H1 (cell line): ENCODE results near the gene DNMT3L. TPM values are rescaled to one million over a fixed set of nuclear protein-coding genes. Genes with fewer than 3 reads are reported as not detected.

Source experiments
- CTCF ChIA-PET: fragments of 300-600 bp; sonication (Branson Sonifier 250); formaldehyde crosslinking; loops from one replicate; lab custom pipeline; 2021; ENCODE audit not compliant: partially characterized antibody; lab: Charles Lee
- POLR2A ChIA-PET: fragments of 300-600 bp; sonication (Branson Sonifier 250); formaldehyde crosslinking; loops from one replicate; lab custom pipeline; 2021; ENCODE audit warnings: inconsistent platforms; ENCODE audit not compliant: partially characterized antibody; lab: Charles Lee
- DNase-seq, 2 experiments: peaks; one replicate each; pipeline versions ENCODE4 v3.0.0 to v3.0.0-alpha.2; 2010 to 2022; ENCODE audit warnings: low spot score in 2 of 2, low read depth in 1 of 2, mixed read lengths in 1 of 2
- FAIRE-seq: peaks from 2 replicates; lab custom pipeline; 2011; peaks lifted over from hg19 to GRCh38; lab: Jason Lieb, UNC
- H2AFZ ChIP-seq: 2 replicates; pipeline ENCODE4 v1.8.1; 2012; ENCODE audit warnings: low read length, inconsistent platforms
- H2AK5ac ChIP-seq: 2 replicates; pipeline ENCODE4 v1.6.1; 2013; ENCODE audit warnings: low read depth, low read length
- H2BK120ac ChIP-seq: replicated peaks from 2 replicates; pipeline ENCODE3; 2013; ENCODE audit warnings: low read depth, low read length, inconsistent platforms
- H2BK12ac ChIP-seq: 2 replicates; pipeline ENCODE4 v1.6.1; 2013; ENCODE audit warnings: low read depth, low read length
- H2BK15ac ChIP-seq: 2 replicates; pipeline ENCODE4 v1.6.1; 2013; ENCODE audit warnings: low read length
- H2BK20ac ChIP-seq: 2 replicates; pipeline ENCODE4 v1.6.1; 2013; ENCODE audit warnings: low read length
- H2BK5ac ChIP-seq: 2 replicates; pipeline ENCODE4 v1.6.1; 2013; ENCODE audit warnings: low read depth, low read length
- H3K14ac ChIP-seq: 2 replicates; pipeline ENCODE4 v1.6.1; 2013; ENCODE audit warnings: inconsistent platforms; ENCODE audit not compliant: insufficient read length
- H3K18ac ChIP-seq: 2 replicates; pipeline ENCODE4 v1.6.1; 2013; ENCODE audit warnings: low read length; ENCODE audit errors: extremely low read depth
- H3K23ac ChIP-seq: 2 replicates; pipeline ENCODE4 v1.6.1; 2013; ENCODE audit warnings: inconsistent platforms; ENCODE audit not compliant: insufficient read length
- H3K23me2 ChIP-seq: 2 replicates; pipeline ENCODE4 v1.6.1; 2013; ENCODE audit warnings: low read depth, low read length
- H3K27ac ChIP-seq: 2 replicates; pipeline ENCODE4 v1.6.1; 2011; ENCODE audit warnings: low read depth, low read length, inconsistent platforms
- H3K27me3 ChIP-seq, 4 experiments: replicated peaks in 1 of 4; 1 replicate in 1 of 4; 2 replicates in 3 of 4; pipeline versions ENCODE4 v1.6.1 to v1.8.1; 2011 to 2013; ENCODE audit warnings: low read length in 3 of 4, mild to moderate bottlenecking in 3 of 4, inconsistent platforms in 2 of 4, mixed read lengths in 2 of 4, moderate library complexity in 1 of 4; ENCODE audit not compliant: control insufficient read depth in 3 of 4, insufficient read depth in 3 of 4; ENCODE audit errors: extremely low read depth in 1 of 4
- H3K36me3 ChIP-seq, 4 experiments: 2 replicates each; pipeline versions ENCODE4 v1.6.1 to v1.8.1; 2011 to 2013; ENCODE audit warnings: mild to moderate bottlenecking in 4 of 4, low read length in 3 of 4, moderate library complexity in 2 of 4, control low read depth in 1 of 4, inconsistent platforms in 1 of 4; ENCODE audit not compliant: insufficient read depth in 4 of 4, control insufficient read depth in 2 of 4
- H3K4ac ChIP-seq: replicated peaks from 2 replicates; pipeline ENCODE3; 2013; ENCODE audit warnings: low read length, low read depth, mixed read lengths, inconsistent platforms; ENCODE audit not compliant: insufficient read length
- H3K4me1 ChIP-seq, 4 experiments: replicated peaks in 1 of 4; 1 replicate in 1 of 4; 2 replicates in 3 of 4; pipeline versions ENCODE4 v1.6.1 to v1.8.1; 2011 to 2013; ENCODE audit warnings: low read length in 3 of 4, inconsistent platforms in 2 of 4, mixed read lengths in 1 of 4; ENCODE audit not compliant: insufficient read depth in 4 of 4, control insufficient read depth in 3 of 4
- H3K4me2 ChIP-seq, 2 experiments: 2 replicates each; pipeline versions ENCODE4 v1.6.1 to v1.8.1; 2011 to 2013; ENCODE audit warnings: low read depth in 2 of 2, low read length in 2 of 2, control low read depth in 1 of 2, inconsistent platforms in 1 of 2, mild to moderate bottlenecking in 1 of 2; ENCODE audit not compliant: insufficient read depth in 1 of 2
- H3K4me3 ChIP-seq, 4 experiments: fragments of 200-600, 300-600 bp in 1 of 4; sonication (generic), shearing (Covaris generic), sonication (Bioruptor Twin) in 1 of 4; 2 replicates each; pipeline versions ENCODE4 v1.5.1 to v1.8.1; 2011 to 2016; ENCODE audit warnings: low read length in 4 of 4, low read depth in 3 of 4, control low read depth in 2 of 4, inconsistent platforms in 2 of 4, mild to moderate bottlenecking in 2 of 4, mixed read lengths in 1 of 4, moderate library complexity in 1 of 4; ENCODE audit not compliant: insufficient read depth in 2 of 4; ENCODE audit errors: extremely low read depth in 1 of 4
- H3K56ac ChIP-seq: replicated peaks from 2 replicates; pipeline ENCODE3; 2013; ENCODE audit warnings: low read depth, mild to moderate bottlenecking, mixed read lengths, low read length, inconsistent platforms; ENCODE audit not compliant: insufficient read length
- H3K79me1 ChIP-seq: 2 replicates; pipeline ENCODE4 v1.6.1; 2013; ENCODE audit warnings: low read depth, low read length, control low read depth
- H3K79me2 ChIP-seq, 2 experiments: 2 replicates each; pipeline versions ENCODE4 v1.6.1 to v1.8.1; 2012 to 2013; ENCODE audit warnings: low read length in 2 of 2, mild to moderate bottlenecking in 2 of 2, inconsistent platforms in 1 of 2; ENCODE audit not compliant: insufficient read depth in 2 of 2, control insufficient read depth in 1 of 2
- H3K9ac ChIP-seq, 4 experiments: replicated peaks in 1 of 4; 1 replicate in 1 of 4; 2 replicates in 3 of 4; pipeline versions ENCODE4 v1.6.1 to v1.8.1; 2011 to 2013; ENCODE audit warnings: low read depth in 3 of 4, low read length in 3 of 4, control low read depth in 2 of 4, mild to moderate bottlenecking in 2 of 4, moderate library complexity in 2 of 4, inconsistent platforms in 1 of 4; ENCODE audit errors: extremely low read depth in 1 of 4
- H3K9me3 ChIP-seq, 2 experiments: 2 replicates each; pipeline versions ENCODE4 v1.6.1 to v1.8.1; 2012 to 2013; ENCODE audit warnings: mild to moderate bottlenecking in 2 of 2, moderate library complexity in 2 of 2, control low read depth in 1 of 2, inconsistent platforms in 1 of 2, low read depth in 1 of 2, low read length in 1 of 2, mixed read lengths in 1 of 2; ENCODE audit not compliant: insufficient read depth in 2 of 2
- H4K20me1 ChIP-seq, 2 experiments: replicated peaks in 1 of 2; 2 replicates each; pipeline versions ENCODE3 to v1.8.1; 2011 to 2013; ENCODE audit warnings: inconsistent platforms in 2 of 2, low read length in 2 of 2, mild to moderate bottlenecking in 1 of 2; ENCODE audit not compliant: insufficient read depth in 2 of 2, control insufficient read depth in 1 of 2
- H4K5ac ChIP-seq: 2 replicates; pipeline ENCODE4 v1.6.1; 2013; ENCODE audit warnings: low read length, low read depth, mixed read lengths, inconsistent platforms; ENCODE audit not compliant: insufficient read length
- H4K8ac ChIP-seq: 2 replicates; pipeline ENCODE4 v1.8.0; 2013; ENCODE audit warnings: mild to moderate bottlenecking, moderate library complexity, low read length, inconsistent platforms; ENCODE audit not compliant: insufficient read depth; ENCODE audit errors: extremely low read depth
- H4K91ac ChIP-seq: replicated peaks from 2 replicates; pipeline ENCODE3; 2013; ENCODE audit warnings: low read length, mixed read lengths, inconsistent platforms; ENCODE audit not compliant: insufficient read length
- CEBPB ChIP-seq: IDR thresholded peaks from 2 replicates; pipeline ENCODE4 v1.6.1; 2012; ENCODE audit warnings: low read depth, low read length
- CREB1 ChIP-seq: IDR thresholded peaks from 2 replicates; pipeline ENCODE4 v1.6.1; 2012; ENCODE audit warnings: inconsistent platforms
- CTBP2 ChIP-seq: IDR thresholded peaks from 2 replicates; pipeline ENCODE4 v1.7.0; 2011; ENCODE audit warnings: borderline replicate concordance, mild to moderate bottlenecking, moderate library complexity, mixed read lengths, low read length; ENCODE audit not compliant: insufficient read depth, insufficient read length
- EZH2 ChIP-seq: fragments of 200-600 bp; sonication (generic); IDR thresholded peaks from 2 replicates; pipeline ENCODE4 v1.7.1; 2012; ENCODE audit warnings: low read depth, mild to moderate bottlenecking, moderate library complexity, low read length, inconsistent platforms; ENCODE audit not compliant: severe bottlenecking
- KDM1A ChIP-seq: fragments of 200-600, 300-600 bp; sonication (generic); IDR thresholded peaks from 2 replicates; pipeline ENCODE4 v1.7.1; 2016; ENCODE audit warnings: mild to moderate bottlenecking, low read length, borderline replicate concordance
- KDM5A ChIP-seq: fragments of 200-600 bp; IDR thresholded peaks from 2 replicates; pipeline ENCODE4 v1.7.1; 2012; ENCODE audit warnings: mild to moderate bottlenecking, low read length, inconsistent platforms, mixed read lengths
- SAP30 ChIP-seq: fragments of 300-600 bp; sonication (generic); IDR thresholded peaks from 2 replicates; pipeline ENCODE4 v1.7.1; 2012; ENCODE audit warnings: low read length, moderate library complexity, mild to moderate bottlenecking, inconsistent platforms; ENCODE audit not compliant: insufficient read depth, insufficient replicate concordance
- SP2 ChIP-seq: IDR thresholded peaks from 2 replicates; pipeline ENCODE4 v1.6.1; 2012; ENCODE audit warnings: mild to moderate bottlenecking, low read length, inconsistent platforms
- WGBS, 2 experiments: shearing (Covaris generic) in 1 of 2; methylation state at CpG; one replicate each; pipeline versions ENCODE4 v1.1.6 to v1.1.7; 2013 to 2015; ENCODE audit warnings: low lambda C conversion rate in 2 of 2, mixed read lengths in 2 of 2, inconsistent platforms in 1 of 2, low coverage in 1 of 2, missing lambda C conversion rate in 1 of 2; ENCODE audit not compliant: insufficient replicate concordance in 2 of 2, insufficient coverage in 1 of 2, insufficient read length in 1 of 2; ENCODE audit errors: extremely low coverage in 1 of 2, missing lambda C conversion rate in 1 of 2; 5-methylcytosine and 5-hydroxymethylcytosine counted together
- polyA plus RNA-seq, 7 experiments: library from polyadenylated mRNA; depleted of rRNA in 3 of 7; stranded (reverse) in 5 of 7; unstranded in 2 of 7; fragments of >200 nt in 5 of 7; fragments of 200-250 nt in 2 of 7; gene quantifications; 1 replicate in 5 of 7; 2 replicates in 1 of 7; 4 replicates in 1 of 7; pipeline versions ENCODE4 v1.2.1 to v1.2.3, GENCODE V29; 2011 to 2013; ENCODE audit warnings: missing spikeins in 2 of 7, mixed read lengths in 2 of 7
- total RNA-seq: library from RNA; stranded (reverse); fragmentation: NEBNext Ultra II Directional; extraction: Animal tissue kit (Norgen Biotek cat#: 25700); gene quantifications from 2 replicates; pipeline ENCODE4 v1.2.1, GENCODE V29; 2021
- TF ChIP-seq, protein P1 (sequence below): IDR thresholded peaks from 2 replicates; pipeline ENCODE4 v1.6.1; 2012; ENCODE audit warnings: low read length, inconsistent platforms

The DNMT3L gene
- total and polyA plus RNA-seq, 2 of the 8 experiments (the other 6 are each of a cell fraction or from before 2014, with no cell fraction given), result 0.06 TPM; not detected in 1

DNA sequence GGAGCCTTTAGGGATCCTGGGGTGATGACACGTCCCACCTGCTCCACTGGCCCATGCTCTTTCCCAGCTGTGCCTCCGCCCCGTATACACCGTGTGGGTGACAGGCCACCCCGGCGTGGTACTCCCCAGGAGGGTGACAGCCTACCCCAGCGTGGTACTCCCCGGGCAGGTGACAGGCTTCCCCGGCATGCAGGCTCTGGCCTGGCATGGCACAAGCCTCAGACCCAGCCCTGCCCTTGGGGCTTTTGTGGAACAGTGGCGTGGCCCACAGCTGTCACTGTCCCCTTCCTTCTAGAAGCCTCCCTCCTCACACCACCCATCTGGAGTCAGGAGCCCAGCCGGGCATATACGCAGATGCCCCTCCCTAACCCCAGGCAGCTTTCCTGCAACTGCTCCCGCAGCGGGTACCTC lies 33.5 kb upstream of the DNMT3L start:
- H2BK20ac ChIP-seq, result 0 out of 2 replicates have a peak overlapping the region, but pooled peaks have one; percentile 32
- FAIRE-seq (no peak), DNase-seq (no peak)
- H3K79me2 ChIP-seq, result no peaks in the 10 kb centered on the region
- no peaks in the 10 kb centered on the region for H4K20me1 ChIP-seq
- no peak overlapping the region for H3K4me3 ChIP-seq
- H3K9ac ChIP-seq, result no peak overlapping the region
- no peak overlapping the region for H4K5ac ChIP-seq
- H2AK5ac ChIP-seq, result no peak overlapping the region
- H2AFZ ChIP-seq, result no peak overlapping the region
- H2BK15ac ChIP-seq, result no peak overlapping the region
- no peak overlapping the region for H3K27ac ChIP-seq
- peaks cover 0 to 3% (median 0%) of the 10 kb centered on the region in 4 experiments; a peak in 2 of 7 replicates for H3K27me3 ChIP-seq
- ChIA-PET CTCF (interaction anchor here (1.0 to 5.0 kb wide), 4 partner anchors 9 to 34 kb away, joined by 3 to 53 read pairs (median 3); partner anchors contain the start of gene AIRE), POLR2A (interaction anchor here (1.0 kb wide), 1 partner anchor 11 kb away, joined by 3 read pairs; no protein-coding TSS in a partner anchor)
- no peak overlapping the region for H3K56ac ChIP-seq
- H3K4me1 ChIP-seq, result peaks cover 0 to 6% (median under 1%) of the 10 kb centered on the region in 4 experiments; a peak in 3 of 7 replicates
- no peak overlapping the region for H3K18ac ChIP-seq
- H3K23ac ChIP-seq, result no peak overlapping the region
- no peaks in the 10 kb centered on the region for H3K79me1 ChIP-seq
- H2BK5ac ChIP-seq, result no peak overlapping the region
- H3K9me3 ChIP-seq, result no peaks in the 10 kb centered on the region
- H3K4me2 ChIP-seq, result no peak overlapping the region
- H3K4ac ChIP-seq, result no peak overlapping the region
- no peak overlapping the region for H4K91ac ChIP-seq
- H3K36me3 ChIP-seq, result no peaks in the 10 kb centered on the region
- H3K14ac ChIP-seq, result no peak overlapping the region
- no peak overlapping the region for H2BK12ac ChIP-seq
- peaks cover 7% of the 10 kb centered on the region; the same call in 1 of the 2 replicates for H3K23me2 ChIP-seq
- no peak overlapping the region for H2BK120ac ChIP-seq
- 80% methylated on average over 14 of the region's 14 CpGs; no CpG with 5 or more reads in 1 of the 2 experiments for WGBS, 2 experiments
- H4K8ac ChIP-seq, result no peak overlapping the region
- no peak for TF ChIP-seq CEBPB
- no peak for TF ChIP-seq CREB1
- no peak for TF ChIP-seq SAP30
- no peak for TF ChIP-seq SP2
- no peak for TF ChIP-seq EZH2
- TF ChIP-seq, protein P1, sequence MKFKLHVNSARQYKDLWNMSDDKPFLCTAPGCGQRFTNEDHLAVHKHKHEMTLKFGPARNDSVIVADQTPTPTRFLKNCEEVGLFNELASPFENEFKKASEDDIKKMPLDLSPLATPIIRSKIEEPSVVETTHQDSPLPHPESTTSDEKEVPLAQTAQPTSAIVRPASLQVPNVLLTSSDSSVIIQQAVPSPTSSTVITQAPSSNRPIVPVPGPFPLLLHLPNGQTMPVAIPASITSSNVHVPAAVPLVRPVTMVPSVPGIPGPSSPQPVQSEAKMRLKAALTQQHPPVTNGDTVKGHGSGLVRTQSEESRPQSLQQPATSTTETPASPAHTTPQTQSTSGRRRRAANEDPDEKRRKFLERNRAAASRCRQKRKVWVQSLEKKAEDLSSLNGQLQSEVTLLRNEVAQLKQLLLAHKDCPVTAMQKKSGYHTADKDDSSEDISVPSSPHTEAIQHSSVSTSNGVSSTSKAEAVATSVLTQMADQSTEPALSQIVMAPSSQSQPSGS, result no peak
- no peak for TF ChIP-seq KDM1A
- TF ChIP-seq CTBP2, result no peak
- TF ChIP-seq KDM5A, result no peak
